GM18505 (cell line): ENCODE data around the gene ANXA2.

Experiments used
- ATAC-seq: cut with Tn5 transposase; IDR thresholded peaks from one replicate; pipeline ENCODE4 v1.9.1; 2021; ENCODE audit not compliant: unreplicated experiment
- POLR2A ChIP-seq: IDR thresholded peaks from 4 replicates; pipeline ENCODE4 v1.6.1; 2011; ENCODE audit warnings: borderline replicate concordance; ENCODE audit not compliant: insufficient read depth, insufficient read length; ENCODE audit errors: extremely low read depth

ANXA2 gene

DNA sequence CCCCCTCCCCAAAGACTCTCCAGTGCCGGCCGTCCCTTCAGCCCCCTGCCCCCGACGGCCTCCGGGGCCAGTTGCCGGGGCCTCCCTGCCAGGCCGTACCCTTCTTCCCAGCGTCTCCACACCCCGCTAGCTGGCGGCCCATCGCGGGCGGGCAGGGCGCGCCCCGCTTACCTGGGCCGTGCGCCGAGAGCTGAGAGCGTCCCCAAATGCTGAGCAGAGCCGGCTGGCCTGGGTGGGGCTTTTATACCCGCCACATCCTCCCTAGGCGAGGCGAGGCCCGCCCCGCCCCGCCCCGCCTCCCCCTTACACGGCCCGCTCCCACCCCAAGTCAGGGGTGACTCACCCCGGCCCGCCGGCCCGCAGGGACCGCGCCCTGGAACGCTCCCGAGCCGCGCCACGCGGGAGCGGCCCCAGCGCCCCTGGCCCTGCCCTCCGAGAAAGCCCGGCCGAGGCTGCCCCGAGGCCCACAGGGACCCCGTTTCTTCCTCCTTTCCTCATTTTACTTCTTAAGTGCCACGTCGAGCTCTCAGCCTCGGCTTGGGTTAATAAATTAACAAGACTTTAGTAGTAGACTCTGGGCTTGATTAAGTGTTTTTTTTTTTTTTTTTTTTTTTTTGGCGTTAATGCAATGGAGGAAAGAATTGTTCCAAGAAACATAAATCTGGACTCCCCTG, at the start of gene ANXA2:
TSS of gene ANXA2 (minus strand) at position 215 of the 674 bp plus-strand sequence. CDS start 11,911 bp downstream, outside the sequence.
- peak; percentile 72 for ATAC-seq

DNA sequence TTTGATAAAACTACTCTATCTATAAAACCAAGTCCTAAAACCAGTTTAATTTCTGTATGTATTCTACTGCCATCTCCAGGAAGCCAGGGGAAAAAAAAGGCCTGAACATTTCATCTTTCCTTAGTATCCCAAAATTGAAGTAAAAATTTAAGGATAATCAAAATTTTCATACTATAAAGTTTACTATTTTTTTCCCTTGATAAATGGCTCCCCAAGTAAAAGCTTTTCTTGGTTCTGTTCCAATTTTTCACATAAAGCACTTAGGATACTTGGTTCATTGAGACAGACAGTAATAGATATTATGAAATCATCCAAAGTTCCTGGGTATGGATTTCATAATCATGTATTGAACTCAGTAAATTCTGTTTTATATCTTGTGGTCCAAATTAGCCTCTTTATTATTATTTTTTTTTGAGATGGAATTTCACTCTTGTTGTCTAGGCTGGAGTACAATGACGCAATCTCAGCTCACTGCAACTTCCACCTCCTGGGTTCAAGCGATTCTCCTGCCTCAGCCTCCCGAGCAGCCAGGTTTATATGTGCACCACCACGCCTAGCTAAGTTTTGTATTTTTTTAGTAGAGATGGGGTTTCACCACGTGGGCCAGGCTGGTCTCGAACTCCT, 46.6 kb upstream of the ANXA2 start:
- no peak for TF ChIP-seq POLR2A
- no peak for ATAC-seq

More for the DNA sequence above, at the start of gene ANXA2:
- TF ChIP-seq POLR2A: peak; percentile 88

DNA sequence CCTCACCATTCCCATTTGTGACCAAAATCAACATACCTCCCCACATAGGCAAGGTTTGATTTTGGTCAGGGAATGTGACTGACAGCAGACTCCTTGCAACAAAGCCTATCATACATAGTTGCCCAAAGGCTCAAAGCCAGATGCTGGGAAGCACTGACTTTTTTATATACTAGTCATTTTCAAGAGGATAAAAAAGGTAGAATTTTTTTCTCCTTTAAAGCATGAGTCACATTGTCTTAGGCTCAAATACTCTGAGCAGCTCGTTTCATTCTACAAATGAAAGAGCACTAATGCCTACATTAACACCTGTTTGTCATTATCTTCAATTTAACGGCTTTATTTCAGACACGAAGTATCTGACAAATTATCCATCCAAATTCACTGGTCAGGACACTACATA, 45.0 kb upstream of the ANXA2 start:
- TF ChIP-seq POLR2A: no peak
- ATAC-seq: no peak

GRCh38 chr15:60442031-60442650, 44.4 kb upstream of the ANXA2 start:
- TF ChIP-seq POLR2A: no peak
- ATAC-seq: no peak

DNA sequence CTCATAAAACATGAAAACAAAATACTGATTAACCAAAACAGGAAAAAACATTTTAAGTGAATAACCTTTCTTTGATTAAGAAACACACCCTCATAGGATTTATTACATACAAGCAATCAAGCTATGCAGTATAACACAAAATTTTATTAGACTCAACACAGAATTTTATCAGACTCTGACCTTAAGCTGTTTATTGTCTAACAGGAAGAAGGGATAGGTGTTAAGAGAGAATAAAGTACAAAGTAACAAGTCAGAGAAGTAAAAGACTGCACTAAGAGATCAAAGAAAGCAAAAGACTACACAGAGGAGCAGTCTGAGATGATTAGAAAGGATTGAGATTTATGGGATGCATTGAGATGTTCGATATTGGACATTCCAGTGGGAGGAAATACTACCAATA, 43.5 kb upstream of the ANXA2 start:
- ATAC-seq: no peak
- TF ChIP-seq POLR2A: no peak

GRCh38 chr15:60438646-60439045, 40.9 kb upstream of the ANXA2 start:
- TF ChIP-seq POLR2A: no peak
- ATAC-seq: no peak

DNA sequence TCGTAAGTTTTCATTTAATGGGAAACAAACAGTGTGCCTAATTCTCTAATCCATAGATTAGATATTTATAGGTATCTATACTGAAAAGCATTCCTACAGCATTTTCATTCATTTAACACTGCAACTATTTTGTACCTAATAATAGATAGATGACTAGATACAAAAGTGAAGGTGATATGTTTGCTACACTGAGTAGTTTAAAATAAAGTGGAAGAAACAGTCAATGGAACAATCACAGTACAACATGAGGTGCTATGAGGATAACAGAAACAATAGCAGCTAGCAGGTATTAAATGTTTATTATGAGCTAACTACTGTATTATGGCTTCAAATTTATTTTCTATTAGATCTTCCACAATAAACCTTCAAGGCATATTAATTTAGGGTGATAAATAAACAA, 31.1 kb upstream of the ANXA2 start:
- no peak for ATAC-seq
- TF ChIP-seq POLR2A: no peak

DNA sequence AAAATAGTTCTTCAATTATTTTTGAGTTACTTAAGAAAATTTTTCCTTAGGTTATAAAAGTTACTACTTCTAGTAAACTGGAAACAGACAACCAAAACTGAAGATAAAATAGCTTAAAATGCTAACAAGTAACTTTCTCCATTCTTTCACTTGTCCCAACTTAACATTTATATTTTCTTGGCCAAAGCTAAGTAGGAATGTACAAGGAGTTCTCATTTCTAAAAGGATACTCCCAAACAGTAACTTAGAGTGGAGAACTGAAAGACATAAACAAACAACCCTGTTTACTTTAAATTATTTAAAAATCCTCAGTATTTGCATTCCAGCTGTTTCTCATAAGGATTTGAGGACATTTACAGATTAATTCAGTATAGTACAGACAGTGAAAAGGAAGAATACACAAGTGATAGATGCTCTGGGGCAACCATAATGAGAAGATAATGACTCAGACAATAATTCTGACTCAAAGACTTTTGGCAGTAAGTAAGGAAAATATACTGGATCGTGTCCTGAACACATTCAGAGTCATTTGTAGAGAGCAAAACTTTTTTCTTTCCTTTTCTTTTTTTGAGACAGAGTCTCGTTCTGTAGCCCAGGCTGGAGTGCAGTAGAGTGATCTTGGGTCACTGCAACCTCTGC, 29.2 kb upstream of the ANXA2 start:
- TF ChIP-seq POLR2A: no peak
- no peak for ATAC-seq

- no peak for ATAC-seq
- TF ChIP-seq POLR2A: no peak
Measured at GRCh38 chr15:60425461-60425860, 27.7 kb upstream of the ANXA2 start.

DNA sequence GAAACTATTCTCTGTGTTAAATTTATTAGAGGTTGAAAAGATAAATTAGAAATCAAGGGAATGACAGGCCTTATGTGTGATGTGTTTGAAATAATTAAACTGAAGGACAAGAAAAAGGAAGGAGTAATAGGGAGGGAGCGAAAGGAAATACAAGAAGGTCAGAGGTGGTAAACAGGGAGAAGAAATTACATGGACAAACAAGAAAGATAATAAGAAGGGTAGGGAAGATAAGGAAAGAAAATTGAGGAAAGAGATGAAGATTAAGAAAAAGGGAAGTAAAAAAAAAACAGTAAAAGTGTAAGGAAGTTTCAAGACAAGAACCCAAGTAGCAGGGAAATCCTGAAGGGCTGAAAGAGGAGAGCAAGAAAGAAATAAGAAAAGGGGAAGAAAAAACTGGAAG, 26.2 kb upstream of the ANXA2 start:
- TF ChIP-seq POLR2A: no peak
- ATAC-seq: no peak

DNA sequence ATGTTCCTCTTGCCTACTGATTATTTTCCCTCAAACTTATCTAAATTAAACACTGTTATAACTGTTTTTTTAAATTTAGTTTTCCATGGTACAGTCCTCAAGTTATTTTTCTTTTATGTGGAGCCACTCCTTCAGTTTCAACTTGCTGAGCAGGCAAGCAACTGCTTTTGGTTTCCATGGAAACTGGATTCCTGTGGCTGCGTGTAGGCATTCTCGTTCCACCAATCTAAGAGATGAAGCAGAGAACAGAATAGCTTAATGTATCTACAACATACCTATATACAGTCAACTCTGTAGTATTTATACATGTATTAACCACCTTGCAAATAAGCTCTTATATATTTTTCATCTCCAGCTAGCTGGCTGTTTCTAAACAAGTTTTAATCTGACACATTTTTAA, 25.8 kb upstream of the ANXA2 start:
- no peak for TF ChIP-seq POLR2A
- ATAC-seq: no peak

DNA sequence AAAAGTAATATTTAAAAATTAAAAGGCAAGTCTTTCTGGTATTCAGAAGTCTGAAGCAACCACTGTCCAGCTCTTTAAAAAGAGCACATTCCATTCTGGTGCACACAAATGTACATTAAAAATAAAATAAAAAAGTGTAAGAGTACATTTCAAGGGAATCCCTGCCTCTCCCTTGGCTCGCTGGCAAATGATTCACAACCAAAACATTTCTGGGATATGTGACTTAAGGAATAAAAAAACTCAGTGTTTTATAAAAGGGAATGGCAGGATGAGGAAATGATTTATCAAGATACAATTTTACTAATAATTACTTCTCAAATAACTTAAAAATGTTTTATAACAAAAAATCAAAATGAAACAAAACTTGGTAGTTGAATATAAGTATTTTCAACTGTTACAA, 23.8 kb upstream of the ANXA2 start:
- TF ChIP-seq POLR2A: no peak
- no peak for ATAC-seq

DNA sequence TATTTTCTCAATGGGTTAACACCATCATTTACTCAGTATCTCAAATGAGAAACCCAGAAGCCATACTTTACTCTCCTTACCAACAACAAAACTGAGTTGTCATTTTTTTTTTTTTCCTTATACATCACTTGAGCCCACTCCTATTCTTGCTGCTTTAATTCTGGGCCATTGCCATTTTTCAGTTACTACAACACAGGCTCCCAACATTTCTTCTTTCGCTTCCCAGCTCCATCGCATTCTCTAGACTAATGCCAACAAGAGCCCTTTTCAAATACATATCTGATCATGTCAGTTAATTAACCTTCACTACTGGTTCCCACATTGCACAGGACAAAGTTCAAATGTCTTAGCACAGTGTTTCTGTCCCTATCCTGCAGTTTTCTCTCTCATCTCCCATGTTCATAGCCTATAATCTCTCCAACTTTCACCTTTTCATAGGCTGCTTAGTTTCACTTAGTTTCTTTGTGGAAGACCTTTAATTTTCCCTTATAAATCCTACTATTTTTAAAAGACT, 22.5 kb upstream of the ANXA2 start:
- no peak for TF ChIP-seq POLR2A
- ATAC-seq: no peak

- TF ChIP-seq POLR2A: no peak
- ATAC-seq: no peak
Measured at GRCh38 chr15:60419753-60420152, 22.0 kb upstream of the ANXA2 start.

DNA sequence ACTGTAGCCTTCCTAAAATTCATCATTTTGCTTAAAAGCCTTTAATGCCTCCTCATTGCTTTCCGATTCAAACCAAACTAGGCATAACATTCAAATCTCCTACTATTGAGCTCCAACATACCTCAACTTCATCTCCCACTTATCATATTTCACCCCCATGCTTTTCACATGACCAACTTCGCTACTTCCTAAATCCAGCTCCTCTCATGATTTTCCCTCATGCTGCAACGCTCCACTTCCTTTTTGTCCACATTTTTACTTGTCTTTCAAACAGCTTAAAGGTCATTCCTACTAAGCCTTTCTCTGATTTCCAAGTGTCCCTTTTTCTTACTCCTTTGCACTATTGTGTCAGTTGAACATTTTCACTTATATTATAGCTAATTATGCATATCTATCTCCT, 20.3 kb upstream of the ANXA2 start:
- no peak for TF ChIP-seq POLR2A
- ATAC-seq: no peak
